Measurements from ENCODE around the gene MYO1D.

DNA sequence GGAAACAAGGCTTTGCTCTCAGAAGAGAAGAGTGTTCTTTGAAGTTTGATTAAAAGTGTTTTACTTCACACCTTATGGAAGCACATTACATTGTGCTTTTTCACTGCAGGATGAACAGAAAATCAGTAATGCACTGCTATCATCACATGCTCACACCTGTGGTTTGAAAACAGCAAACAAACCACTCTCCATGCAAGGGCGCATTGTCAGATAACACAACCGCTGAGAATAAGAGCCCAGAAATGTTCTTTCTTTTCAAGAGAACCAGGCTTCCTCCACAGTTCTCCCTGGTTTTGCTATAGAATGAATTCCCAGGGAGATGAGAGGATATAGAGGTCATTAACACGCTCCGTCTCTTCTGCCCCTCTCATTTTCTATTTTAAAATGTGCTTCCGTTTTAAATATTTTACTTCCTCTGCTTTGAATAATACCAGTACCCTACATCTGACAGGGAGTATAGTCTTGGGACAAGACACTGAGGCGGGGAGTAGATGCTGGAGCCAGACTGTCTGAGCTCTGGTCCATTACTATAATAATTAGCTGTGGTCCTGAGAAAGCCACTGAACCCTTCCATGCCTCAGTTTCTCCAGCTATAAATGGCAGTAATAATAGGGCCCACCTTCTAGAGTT is 318.5 kb downstream of the MYO1D start:
- no peak for TF ChIP-seq CTCF (conservative IDR thresholded peaks at IDR 0.05; ENCODE audit: low read depth, low read length)
- TF ChIP-seq EZH2phosphoT487 (IDR thresholded peaks at IDR 0.05; ENCODE audit: borderline replicate concordance, low read length) = no peak
- no peak for TF ChIP-seq EZH2 (IDR thresholded peaks at IDR 0.05; ENCODE audit: low read length, unreplicated experiment)
